GM18511 (cell line): ENCODE data around the gene MAML2.

Source experiments
- ATAC-seq: cut with Tn5 transposase; IDR thresholded peaks from one replicate; pipeline ENCODE4 v1.9.1; 2021; ENCODE audit warnings: mild to moderate bottlenecking, moderate library complexity; ENCODE audit not compliant: unreplicated experiment

MAML2 gene

GRCh38 chr11:96055706-96056387, 287.1 kb downstream of the MAML2 start:
- ATAC-seq, result no peak

DNA sequence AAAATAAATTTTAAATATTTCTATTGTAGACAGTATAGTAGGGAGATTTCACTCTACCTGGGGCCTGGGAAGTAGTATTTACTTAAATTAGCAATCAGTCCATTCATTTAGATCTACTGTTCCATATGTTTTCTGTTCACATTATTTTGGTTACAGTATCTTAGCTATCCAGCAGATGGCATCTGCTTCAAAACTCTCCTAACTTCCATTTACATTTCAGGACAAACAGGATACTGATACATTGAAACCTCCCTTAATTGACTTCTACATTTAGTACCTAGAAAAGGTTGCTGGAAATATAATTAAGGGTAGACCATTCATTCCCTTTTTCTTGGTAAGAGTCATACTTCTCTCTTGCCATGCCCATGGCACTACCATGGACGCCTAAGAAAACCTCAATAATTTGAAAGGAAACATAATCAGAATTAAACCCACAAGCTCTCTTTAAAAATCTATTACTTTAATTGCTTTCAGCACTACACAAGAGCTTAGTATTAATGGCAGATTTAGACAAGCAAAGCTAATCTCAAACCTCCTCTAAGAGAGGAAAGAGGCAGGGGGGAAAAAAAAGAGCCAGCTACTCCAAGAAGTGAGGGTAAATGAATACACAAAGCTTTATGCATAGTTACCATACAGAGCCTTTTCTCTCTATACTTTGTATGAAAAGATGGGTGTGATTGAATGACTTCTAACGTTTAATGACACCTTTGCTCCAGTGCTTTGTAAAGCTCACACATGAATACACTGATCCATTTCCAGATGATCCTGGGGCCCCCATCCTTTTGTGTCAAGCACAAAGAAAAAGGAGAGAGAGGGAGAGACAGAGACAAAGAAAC, 287.9 kb downstream of the MAML2 start:
- ATAC-seq, result no peak

DNA sequence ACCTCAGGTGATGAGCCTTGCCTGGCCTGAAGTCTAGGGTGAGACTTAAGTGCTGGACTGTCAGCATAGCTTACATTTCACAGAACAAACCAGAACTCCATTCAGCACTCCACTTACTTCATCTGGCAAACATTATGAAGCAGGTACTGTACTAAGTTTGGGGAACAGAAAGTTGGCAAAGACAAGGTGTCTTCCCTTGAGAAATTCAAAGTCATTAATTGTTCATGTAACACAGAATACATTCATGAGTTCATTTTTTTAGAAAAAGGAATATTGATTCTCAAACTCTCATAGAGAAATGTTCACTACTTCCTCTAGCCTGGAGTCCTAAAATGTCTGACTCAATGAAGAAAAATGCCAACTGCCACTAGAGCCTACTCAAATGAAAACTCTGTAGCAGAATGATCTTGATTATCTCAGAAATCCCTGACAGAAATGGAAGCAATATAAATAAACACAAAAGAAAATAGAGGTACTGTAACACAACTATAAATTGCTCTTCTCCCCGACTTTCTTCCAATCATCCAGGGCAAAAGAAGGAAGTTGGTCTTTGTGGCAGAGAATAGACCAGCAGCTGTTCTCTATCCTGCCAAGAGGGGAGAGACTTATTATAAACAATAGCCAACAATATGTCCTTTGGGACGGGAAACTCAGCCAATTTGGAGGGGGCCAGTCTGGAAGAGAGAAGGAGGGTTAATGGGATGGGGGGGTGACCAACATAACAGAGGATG, 289.9 kb downstream of the MAML2 start:
- peak; percentile 32 for ATAC-seq

DNA sequence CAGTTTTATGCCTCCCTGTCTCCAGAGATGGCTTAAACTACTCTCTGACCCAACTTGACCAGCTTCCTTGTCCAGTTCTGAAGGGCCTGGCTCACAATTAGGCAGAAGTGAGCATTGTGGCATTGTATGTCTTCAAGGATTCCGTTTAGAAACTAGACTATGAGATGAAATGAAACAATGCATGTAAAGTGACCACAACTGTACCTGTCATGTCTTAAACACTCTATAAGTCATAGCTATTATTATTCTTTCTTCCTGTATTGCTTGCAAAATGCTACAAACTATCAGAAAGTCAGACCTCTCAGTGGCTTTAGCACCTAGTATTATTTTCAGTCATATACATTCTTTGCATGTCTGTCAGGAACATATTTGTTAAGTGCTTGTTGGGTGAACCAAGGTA, 291.2 kb downstream of the MAML2 start:
- ATAC-seq, result peak; percentile 93

DNA sequence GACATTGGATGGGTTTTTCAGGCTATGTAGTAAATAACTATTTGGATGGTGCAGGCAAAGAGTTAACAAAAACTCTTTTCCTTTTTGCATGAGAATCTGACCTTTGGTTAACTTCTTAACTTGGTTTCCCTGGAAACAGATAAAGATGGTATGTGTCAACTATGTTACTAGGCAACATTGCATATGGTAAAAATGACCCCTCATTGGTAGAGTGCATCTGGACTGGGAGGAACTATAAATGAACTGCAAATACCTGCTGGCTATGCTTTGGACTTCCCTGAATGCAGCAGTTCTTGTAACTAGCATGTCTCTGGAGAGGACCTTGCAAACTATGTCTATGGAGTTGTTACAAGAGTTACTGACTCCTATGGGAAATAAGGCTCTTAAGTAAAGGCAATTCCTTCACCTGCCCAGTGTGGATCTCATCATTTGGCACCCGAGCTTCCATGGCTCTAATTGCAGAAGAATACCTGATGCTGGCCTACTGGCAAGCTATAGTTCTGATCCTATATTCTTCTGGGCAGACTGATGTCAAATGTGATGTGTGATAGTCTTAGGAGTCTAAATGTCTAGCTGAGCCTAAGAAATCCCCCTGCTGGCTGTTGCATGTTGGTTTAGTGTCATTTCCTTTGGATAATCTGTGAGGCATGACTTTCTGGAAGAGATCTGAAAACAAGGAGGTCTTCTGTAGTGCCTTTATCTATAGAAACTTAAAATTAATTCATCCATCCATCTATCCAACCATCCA, 292.4 kb downstream of the MAML2 start:
- ATAC-seq, result no peak

DNA sequence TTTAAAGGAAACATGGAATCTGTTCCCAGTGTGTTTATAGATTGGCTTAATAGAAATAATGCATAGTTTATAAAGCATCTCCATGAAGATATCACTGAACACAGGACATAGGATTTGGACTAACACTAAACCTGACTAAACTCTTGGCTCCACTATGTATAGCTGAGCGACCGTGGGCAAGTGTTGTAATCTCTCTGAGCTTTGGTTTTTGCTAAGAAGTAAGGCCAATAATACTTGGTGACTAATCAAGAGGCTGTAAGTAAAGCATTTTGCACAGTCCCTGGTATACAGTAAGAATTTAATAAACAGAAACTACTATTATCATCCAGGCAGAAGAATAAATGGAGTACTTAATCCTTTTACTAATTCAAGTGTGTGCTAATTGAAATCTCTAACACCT, 293.6 kb downstream of the MAML2 start:
- ATAC-seq, result no peak

GRCh38 chr11:96045622-96046456, 297.2 kb downstream of the MAML2 start:
- no peak for ATAC-seq

DNA sequence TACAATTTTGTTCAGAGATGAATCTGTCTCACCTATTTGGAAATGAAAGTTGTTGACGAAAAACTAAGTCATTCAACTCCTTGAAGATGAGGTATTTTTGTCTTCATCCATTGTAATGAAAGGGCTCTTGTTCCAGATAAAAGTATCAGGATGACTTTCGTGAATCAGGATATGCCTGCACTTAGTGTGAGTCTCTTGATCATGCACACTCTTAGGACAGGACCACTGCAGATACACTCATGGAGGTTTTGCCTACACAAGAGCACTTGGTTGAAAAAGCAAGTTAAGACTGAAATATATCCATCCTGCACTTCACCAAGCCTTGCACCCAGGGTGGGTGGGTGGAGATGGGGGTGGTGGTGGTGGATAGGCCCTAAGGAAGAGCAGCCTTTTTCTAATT, 298.2 kb downstream of the MAML2 start:
- no peak for ATAC-seq

DNA sequence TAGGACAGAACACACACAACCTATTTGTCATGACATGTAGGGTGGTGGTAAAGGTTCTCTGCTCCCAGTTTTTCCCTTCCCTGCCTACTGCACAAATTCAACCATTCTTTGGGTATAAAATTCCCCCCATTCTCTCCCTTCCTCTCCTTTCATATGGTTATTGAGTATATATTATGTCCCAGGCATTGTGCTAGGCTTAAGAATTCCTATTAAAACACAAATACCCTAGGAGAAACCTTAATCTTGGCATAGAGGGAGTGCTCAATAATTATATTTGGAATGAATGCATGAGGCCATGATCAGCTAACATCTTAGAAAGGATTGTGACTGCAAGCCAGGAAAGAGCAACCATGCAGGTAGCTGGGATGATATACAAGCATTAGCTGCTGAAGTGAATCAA, 298.7 kb downstream of the MAML2 start:
- no peak for ATAC-seq

DNA sequence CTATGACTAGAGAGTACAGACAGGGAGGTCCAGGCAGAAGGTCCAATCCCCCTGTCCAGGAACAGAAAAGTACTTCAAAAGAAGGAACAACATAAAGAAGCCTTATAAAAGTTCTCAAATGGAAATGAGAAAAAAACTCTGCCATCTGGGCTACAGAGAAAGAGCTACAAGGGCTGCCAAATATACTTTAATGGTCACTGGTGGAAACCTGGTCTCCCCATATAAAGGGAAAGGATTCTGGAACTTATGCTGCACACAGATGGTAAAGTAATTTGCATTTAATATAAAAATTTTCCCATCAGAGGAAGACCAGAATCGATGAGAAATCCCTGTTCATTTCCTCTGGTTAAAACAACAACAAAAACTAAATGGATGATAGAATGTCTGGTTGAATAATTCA, 299.7 kb downstream of the MAML2 start:
- ATAC-seq, result no peak

- no peak for ATAC-seq
Measured at GRCh38 chr11:96038046-96038445, 304.9 kb downstream of the MAML2 start.

DNA sequence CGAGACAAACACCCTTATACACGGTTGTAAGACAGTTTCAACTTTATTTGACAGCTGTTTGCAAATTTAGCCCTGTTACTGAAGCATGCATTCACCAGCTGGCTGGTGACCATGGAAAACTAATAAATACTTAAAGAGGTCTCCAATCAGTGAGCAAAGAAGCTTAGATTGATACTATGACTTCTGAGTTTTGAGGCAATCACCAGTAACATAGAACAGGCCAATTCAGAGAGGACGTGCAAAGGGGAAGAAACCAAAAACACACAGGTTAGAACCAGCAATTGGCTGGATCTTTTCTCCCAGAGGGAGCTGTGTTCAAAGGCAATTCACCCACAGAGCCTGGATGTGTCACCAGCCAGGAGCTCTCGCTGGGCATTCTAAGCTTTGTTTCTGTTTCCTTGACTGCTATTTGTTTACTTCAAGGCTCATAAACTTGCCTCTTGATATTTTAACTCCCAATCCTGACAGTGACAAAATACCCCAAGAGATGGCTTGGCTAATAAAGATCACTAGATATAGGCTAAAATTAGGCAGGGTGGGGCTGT, 305.5 kb downstream of the MAML2 start:
- no peak for ATAC-seq

DNA sequence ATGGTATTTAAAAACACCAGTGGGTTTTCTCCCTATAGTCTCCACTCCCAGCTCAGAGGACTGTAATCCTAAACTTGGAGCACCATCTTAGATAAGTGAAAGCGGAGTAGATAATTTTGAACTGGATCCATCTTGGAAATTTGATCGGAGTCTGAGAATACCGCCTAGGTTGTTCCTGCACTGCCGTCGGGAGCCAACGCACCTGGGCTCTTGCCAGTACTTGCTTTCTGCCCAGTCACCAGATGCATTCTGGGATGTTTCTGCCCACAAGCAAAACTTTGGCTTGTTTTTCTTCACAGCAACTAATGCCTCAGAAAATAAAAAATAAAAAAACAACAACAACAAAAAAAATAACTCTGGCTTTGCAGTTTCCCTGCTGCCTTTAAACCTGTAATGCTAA, 306.1 kb downstream of the MAML2 start:
- no peak for ATAC-seq

GRCh38 chr11:96035740-96036078, 307.3 kb downstream of the MAML2 start:
- no peak for ATAC-seq

DNA sequence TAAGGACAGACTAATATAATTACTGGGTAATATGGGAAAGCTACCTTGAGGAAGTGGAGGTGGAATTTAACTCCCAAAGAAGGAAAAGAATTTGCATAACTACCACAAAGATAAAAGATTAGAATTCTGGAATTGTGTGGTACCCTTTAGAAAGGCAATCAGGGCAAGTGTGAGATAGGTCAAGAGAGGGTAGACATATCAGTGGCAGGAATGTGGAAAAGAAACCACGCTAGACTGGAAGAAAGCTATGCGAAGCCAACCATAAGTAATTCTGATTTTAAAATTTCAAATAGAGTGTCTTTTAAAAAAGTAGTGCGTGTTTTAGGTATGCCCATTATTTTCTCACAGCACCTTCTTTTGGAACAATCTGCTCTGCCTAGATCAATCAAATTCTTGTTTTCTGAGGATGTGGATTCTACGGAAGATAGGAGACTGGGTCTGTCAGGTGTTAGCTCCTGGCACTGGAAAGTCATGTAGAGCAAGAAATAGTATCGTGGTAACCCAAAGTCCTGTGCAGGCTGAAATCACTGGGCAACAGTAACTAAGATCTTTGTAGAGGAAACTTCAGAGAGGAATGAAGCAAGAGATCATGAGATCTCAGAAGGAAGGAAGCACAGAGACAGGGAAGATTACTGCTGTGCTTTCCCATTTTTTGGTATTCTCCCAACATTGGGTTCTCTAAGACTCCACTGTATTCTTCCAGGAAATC, 307.8 kb downstream of the MAML2 start:
- ATAC-seq, result no peak

DNA sequence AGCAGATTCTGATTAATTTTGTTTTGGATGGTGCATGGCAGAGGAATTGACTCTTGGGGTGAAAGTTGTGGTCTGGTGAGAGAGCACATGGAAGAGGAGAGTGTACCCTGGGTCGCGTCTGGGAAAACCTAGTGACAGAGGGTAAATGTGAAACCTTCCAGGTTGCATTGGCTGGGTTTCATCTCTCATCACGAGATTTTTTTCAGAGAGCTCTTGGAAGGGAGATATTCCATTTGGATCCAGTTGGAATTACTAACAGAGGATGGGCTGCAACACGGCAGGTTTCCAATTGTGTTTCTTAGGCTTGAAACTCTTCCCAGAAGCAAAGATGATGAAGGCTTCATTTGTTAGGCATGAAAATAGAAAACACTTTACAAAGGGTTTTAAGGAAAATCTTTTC, 309.4 kb downstream of the MAML2 start:
- ATAC-seq, result no peak

DNA sequence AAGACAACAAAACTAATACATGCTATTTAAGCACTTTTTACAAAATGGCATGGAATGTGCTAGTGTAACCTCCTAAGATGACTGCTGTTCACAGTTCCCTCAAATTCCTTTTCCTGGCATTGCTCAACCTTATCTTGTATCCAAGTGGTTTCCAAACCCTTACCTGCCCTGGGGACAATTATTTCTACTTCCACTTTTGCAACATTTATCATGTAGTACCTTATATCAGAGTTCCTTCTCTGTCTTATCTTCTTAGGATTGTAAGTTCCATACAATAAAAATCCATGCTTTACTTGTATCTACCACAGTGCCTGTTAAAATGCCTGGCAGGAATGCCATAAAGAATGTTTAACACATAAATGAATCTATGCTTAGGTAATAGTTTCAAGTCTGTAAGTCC, 309.9 kb downstream of the MAML2 start:
- no peak for ATAC-seq

DNA sequence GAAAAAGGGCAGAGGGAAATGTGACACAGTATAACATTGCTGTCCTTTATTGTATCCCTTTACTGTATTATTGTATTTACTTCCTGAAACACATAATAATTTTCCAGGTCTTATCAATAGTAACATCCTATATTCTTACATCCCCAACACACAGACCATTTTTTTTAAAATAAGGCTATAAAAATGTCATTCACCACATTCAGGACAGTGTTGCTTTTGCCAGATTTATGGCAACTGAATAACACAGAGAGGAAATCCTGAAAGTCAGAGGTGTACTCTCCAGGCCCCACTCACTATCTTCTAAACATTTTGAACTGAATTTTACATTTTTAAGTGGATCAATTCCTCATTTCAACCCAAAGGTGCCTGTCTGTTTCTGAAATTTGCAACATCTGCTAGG, 314.2 kb downstream of the MAML2 start:
- no peak for ATAC-seq

- no peak for ATAC-seq
Measured at GRCh38 chr11:96027021-96027420, 316.0 kb downstream of the MAML2 start.
